Neural progenitor cell (in vitro differentiated cells): ENCODE measurements around the gene SPECC1L. TPM values are rescaled to one million over a fixed set of nuclear protein-coding genes. Genes with fewer than 3 reads are reported as not detected.
"Not testable (repeated sequence)": the region's sequence is repeated elsewhere in the genome, so short reads cannot be mapped to it uniquely, and the experiment has no call there.

Source experiments
- DNase-seq: peaks from one replicate; pipeline ENCODE4 v3.0.0-alpha.2; 2016; ENCODE audit warnings: low spot score
- H2AFZ ChIP-seq: fragments of 200-600 bp; sonication (generic); replicated peaks from 2 replicates; pipeline ENCODE4 v1.6.1; 2016; ENCODE audit warnings: antibody characterized with exemption
- H3F3A ChIP-seq: fragments of 200-600 bp; sonication (generic); 2 replicates; pipeline ENCODE4 v1.6.1; 2016; ENCODE audit warnings: antibody characterized with exemption, low read depth
- H3K27ac ChIP-seq: fragments of 200-600 bp; sonication (generic); 2 replicates; pipeline ENCODE4 v1.5.1; 2016; ENCODE audit warnings: mild to moderate bottlenecking
- H3K27me3 ChIP-seq: fragments of 200-600 bp; sonication (generic); 2 replicates; pipeline ENCODE4 v1.6.1; 2016; ENCODE audit warnings: mild to moderate bottlenecking, moderate library complexity
- H3K36me3 ChIP-seq: fragments of 200-600 bp; sonication (generic); 2 replicates; pipeline ENCODE4 v1.5.1; 2016
- H3K4me1 ChIP-seq: fragments of 200-600 bp; sonication (generic); 2 replicates; pipeline ENCODE4 v1.6.1; 2016; ENCODE audit warnings: mixed run types
- H3K4me2 ChIP-seq: fragments of 200-600 bp; sonication (generic); 2 replicates; pipeline ENCODE4 v1.6.1; 2016
- H3K4me3 ChIP-seq: fragments of 200-600 bp; sonication (generic); 2 replicates; pipeline ENCODE4 v1.5.1; 2016
- H3K79me2 ChIP-seq: fragments of 200-600 bp; sonication (generic); 2 replicates; pipeline ENCODE4 v1.6.1; 2016; ENCODE audit warnings: low read depth
- H3K9ac ChIP-seq: fragments of 200-600 bp; sonication (generic); 2 replicates; pipeline ENCODE4 v1.6.1; 2016
- H3K9me3 ChIP-seq: fragments of 200-600 bp; sonication (generic); 2 replicates; pipeline ENCODE4 v1.5.1; 2016; ENCODE audit warnings: low read depth
- H4K20me1 ChIP-seq: fragments of 200-600 bp; sonication (generic); 2 replicates; pipeline ENCODE4 v1.6.1; 2016; ENCODE audit warnings: low read depth
- H3K27ac Mint-ChIP-seq: 3 replicates; pipeline ENCODE4 v1.8.0; 2021; ENCODE audit warnings: mixed read lengths
- H3K27me3 Mint-ChIP-seq: 2 replicates; pipeline ENCODE4 v1.8.0; 2022; ENCODE audit warnings: low read depth, mild to moderate bottlenecking, inconsistent platforms, moderate library complexity, mixed read lengths; ENCODE audit not compliant: insufficient read depth
- H3K36me3 Mint-ChIP-seq: 3 replicates; pipeline ENCODE4 v1.8.0; 2021; ENCODE audit warnings: mixed read lengths
- H3K4me1 Mint-ChIP-seq: 3 replicates; pipeline ENCODE4 v1.8.0; 2021; ENCODE audit warnings: mixed read lengths
- H3K4me3 Mint-ChIP-seq: 3 replicates; pipeline ENCODE4 v1.8.0; 2021; ENCODE audit warnings: mild to moderate bottlenecking, moderate library complexity, mixed read lengths
- H3K9me3 Mint-ChIP-seq: 3 replicates; pipeline ENCODE4 v1.8.0; 2020; ENCODE audit warnings: mixed read lengths
- EZH2 ChIP-seq: fragments of 200-600 bp; sonication (generic); IDR thresholded peaks from 2 replicates; pipeline ENCODE4 v1.6.1; 2017; ENCODE audit warnings: antibody characterized with exemption, mild to moderate bottlenecking, moderate library complexity
- EZH2phosphoT487 ChIP-seq: fragments of 200-600 bp; sonication (generic); IDR thresholded peaks from 2 replicates; pipeline ENCODE4 v1.6.1; 2017; ENCODE audit warnings: antibody characterized with exemption
- total RNA-seq: library from RNA; depleted of rRNA; stranded (reverse); fragments of >200 nt; gene quantifications from 2 replicates; pipeline ENCODE4 v1.2.3, GENCODE V29; 2015; ENCODE audit warnings: low replicate concordance
- TF ChIP-seq, protein P1 (sequence below): fragments of 200-600 bp; sonication (generic); IDR thresholded peaks from 2 replicates; pipeline ENCODE4 v1.5.1; 2017; ENCODE audit warnings: antibody characterized with exemption, mild to moderate bottlenecking

SPECC1L gene
- total RNA-seq, 1 donor from 2014 or later: 48.9 TPM

DNA sequence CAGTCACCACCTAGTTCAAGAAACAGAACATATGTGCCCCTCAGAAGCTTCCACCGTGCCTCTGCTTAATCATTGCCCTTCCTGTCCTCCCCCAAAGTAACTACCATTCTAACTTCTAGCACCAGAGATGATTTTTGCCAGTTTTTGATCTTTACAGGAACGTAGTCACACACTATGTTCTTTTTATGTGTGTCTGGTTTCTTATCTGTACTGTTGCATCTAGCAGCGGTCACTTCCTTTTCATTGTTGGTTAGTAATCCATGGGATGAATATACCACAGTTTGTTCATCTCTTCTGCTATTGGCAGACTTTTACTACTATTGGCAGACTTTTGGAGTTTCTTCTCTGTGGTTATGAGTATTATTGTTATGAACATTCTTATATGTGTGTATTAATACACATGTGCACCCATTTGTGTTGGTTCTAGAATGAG is 34.6 kb downstream of the SPECC1L start:
- H3K27ac Mint-ChIP-seq: no peak overlapping the region
- peaks cover 12% of the 10 kb centered on the region for H3K9me3 Mint-ChIP-seq
- H3K4me3 Mint-ChIP-seq: no peak overlapping the region
- peaks cover 51% of the 10 kb centered on the region for H3K36me3 Mint-ChIP-seq
- Histone ChIP-seq H3K36me3 (peaks cover 18% of the 10 kb centered on the region), H3F3A (no peaks in the 10 kb centered on the region), H3K4me3 (no peak overlapping the region), H3K4me2 (no peak overlapping the region), H3K79me2 (peaks cover 62% of the 10 kb centered on the region), H2AFZ (no peak overlapping the region), H3K27me3 (no peaks in the 10 kb centered on the region), H3K9me3 (no peaks in the 10 kb centered on the region), H3K27ac (no peak overlapping the region), H4K20me1 (peaks cover 10% of the 10 kb centered on the region), H3K4me1 (no peaks in the 10 kb centered on the region), H3K9ac (no peak overlapping the region)
- H3K4me1 Mint-ChIP-seq: peaks cover 3% of the 10 kb centered on the region
- peaks cover 2% of the 10 kb centered on the region for H3K27me3 Mint-ChIP-seq
- TF ChIP-seq, protein P1, sequence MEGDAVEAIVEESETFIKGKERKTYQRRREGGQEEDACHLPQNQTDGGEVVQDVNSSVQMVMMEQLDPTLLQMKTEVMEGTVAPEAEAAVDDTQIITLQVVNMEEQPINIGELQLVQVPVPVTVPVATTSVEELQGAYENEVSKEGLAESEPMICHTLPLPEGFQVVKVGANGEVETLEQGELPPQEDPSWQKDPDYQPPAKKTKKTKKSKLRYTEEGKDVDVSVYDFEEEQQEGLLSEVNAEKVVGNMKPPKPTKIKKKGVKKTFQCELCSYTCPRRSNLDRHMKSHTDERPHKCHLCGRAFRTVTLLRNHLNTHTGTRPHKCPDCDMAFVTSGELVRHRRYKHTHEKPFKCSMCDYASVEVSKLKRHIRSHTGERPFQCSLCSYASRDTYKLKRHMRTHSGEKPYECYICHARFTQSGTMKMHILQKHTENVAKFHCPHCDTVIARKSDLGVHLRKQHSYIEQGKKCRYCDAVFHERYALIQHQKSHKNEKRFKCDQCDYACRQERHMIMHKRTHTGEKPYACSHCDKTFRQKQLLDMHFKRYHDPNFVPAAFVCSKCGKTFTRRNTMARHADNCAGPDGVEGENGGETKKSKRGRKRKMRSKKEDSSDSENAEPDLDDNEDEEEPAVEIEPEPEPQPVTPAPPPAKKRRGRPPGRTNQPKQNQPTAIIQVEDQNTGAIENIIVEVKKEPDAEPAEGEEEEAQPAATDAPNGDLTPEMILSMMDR: no peak
- TF ChIP-seq EZH2 (no peak), EZH2phosphoT487 (no peak)
- DNase-seq: no peak

- no peaks in the 10 kb centered on the region for H3K9me3 ChIP-seq
- DNase-seq: no peak
- H3K9me3 Mint-ChIP-seq: peaks cover 13% of the 10 kb centered on the region
- H2AFZ ChIP-seq: no peak overlapping the region
- no peak overlapping the region for H3K4me3 ChIP-seq
- no peak overlapping the region for H3K4me3 Mint-ChIP-seq
- H3K79me2 ChIP-seq: peaks cover 49% of the 10 kb centered on the region
- H3K4me2 ChIP-seq: no peak overlapping the region
- H3K9ac ChIP-seq: no peak overlapping the region
- no peak overlapping the region for H3K27ac Mint-ChIP-seq
- peaks cover 49% of the 10 kb centered on the region for H3K36me3 Mint-ChIP-seq
- H3K36me3 ChIP-seq: peaks cover 24% of the 10 kb centered on the region
- no peaks in the 10 kb centered on the region for H4K20me1 ChIP-seq
- H3K4me1 ChIP-seq: no peaks in the 10 kb centered on the region
- peaks cover 2% of the 10 kb centered on the region for H3K27me3 Mint-ChIP-seq
- TF ChIP-seq, protein P1: no peak
- no peaks in the 10 kb centered on the region for H3F3A ChIP-seq
- H3K4me1 Mint-ChIP-seq: no peaks in the 10 kb centered on the region
- no peaks in the 10 kb centered on the region for H3K27me3 ChIP-seq
- H3K27ac ChIP-seq: no peak overlapping the region
Measured at GRCh38 chr22:24310969-24311368, 40.3 kb downstream of the SPECC1L start.

GRCh38 chr22:24315367-24315966 is 44.8 kb downstream of the SPECC1L start:
- Histone ChIP-seq H3K4me2 (no peak overlapping the region), H3K4me1 (no peaks in the 10 kb centered on the region), H4K20me1 (no peaks in the 10 kb centered on the region), H3K27me3 (no peaks in the 10 kb centered on the region), H3K9ac (no peak overlapping the region), H3K79me2 (peaks cover 10% of the 10 kb centered on the region), H3K4me3 (no peak overlapping the region), H3K36me3 (peaks cover 20% of the 10 kb centered on the region), H3K27ac (no peak overlapping the region), H3F3A (no peaks in the 10 kb centered on the region), H2AFZ (no peak overlapping the region), H3K9me3 (no peaks in the 10 kb centered on the region)
- Mint-ChIP-seq H3K36me3 (peaks cover 41% of the 10 kb centered on the region), H3K9me3 (peaks cover 14% of the 10 kb centered on the region), H3K4me3 (no peak overlapping the region), H3K4me1 (no peaks in the 10 kb centered on the region), H3K27ac (no peak overlapping the region), H3K27me3 (peaks cover 2% of the 10 kb centered on the region)
- TF ChIP-seq EZH2phosphoT487 (no peak), EZH2 (no peak)
- TF ChIP-seq, protein P1: no peak
- DNase-seq: no peak

DNA sequence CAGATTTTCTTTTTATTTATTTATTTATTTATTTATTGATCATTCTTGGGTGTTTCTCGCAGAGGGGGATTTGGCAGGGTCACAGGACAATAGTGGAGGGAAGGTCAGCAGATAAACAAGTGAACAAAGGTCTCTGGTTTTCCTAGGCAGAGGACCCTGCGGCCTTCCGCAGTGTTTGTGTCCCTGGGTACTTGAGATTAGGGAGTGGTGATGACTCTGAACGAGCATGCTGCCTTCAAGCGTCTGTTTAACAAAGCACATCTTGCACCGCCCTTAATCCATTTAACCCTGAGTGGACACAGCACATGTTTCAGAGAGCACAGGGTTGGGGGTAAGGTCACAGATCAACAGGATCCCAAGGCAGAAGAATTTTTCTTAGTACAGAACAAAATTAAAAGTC is 45.6 kb downstream of the SPECC1L start:
- not testable (repeated sequence) for H3K27ac Mint-ChIP-seq, H3K4me1 ChIP-seq, H4K20me1 ChIP-seq, H3K4me3 ChIP-seq, DNase-seq, H3K79me2 ChIP-seq, H3K27me3 Mint-ChIP-seq, H3K9ac ChIP-seq, H3K27ac ChIP-seq, H3K27me3 ChIP-seq, H3K9me3 ChIP-seq, H3F3A ChIP-seq, H3K4me1 Mint-ChIP-seq, H3K4me2 ChIP-seq, H3K4me3 Mint-ChIP-seq, H2AFZ ChIP-seq
- H3K36me3 ChIP-seq: peaks cover 20% of the 10 kb centered on the region
- H3K36me3 Mint-ChIP-seq: peaks cover 36% of the 10 kb centered on the region
- peaks cover 14% of the 10 kb centered on the region for H3K9me3 Mint-ChIP-seq

GRCh38 chr22:24317511-24317910 is 46.9 kb downstream of the SPECC1L start:
- H3K4me3 ChIP-seq, H3K4me1 Mint-ChIP-seq, H2AFZ ChIP-seq, DNase-seq, H3K9ac ChIP-seq, H3K27me3 ChIP-seq, H3K27ac ChIP-seq, H3K79me2 ChIP-seq, H3K9me3 ChIP-seq, H3K4me3 Mint-ChIP-seq, H3K4me1 ChIP-seq, H3K27ac Mint-ChIP-seq, H4K20me1 ChIP-seq, H3F3A ChIP-seq, H3K27me3 Mint-ChIP-seq, H3K4me2 ChIP-seq: not testable (repeated sequence)
- peaks cover 14% of the 10 kb centered on the region for H3K9me3 Mint-ChIP-seq
- peaks cover 20% of the 10 kb centered on the region for H3K36me3 ChIP-seq
- H3K36me3 Mint-ChIP-seq: peaks cover 39% of the 10 kb centered on the region
